HG03097 (cell line): ENCODE data around the gene BRF1.
"Not testable (repeated sequence)": the region's sequence is repeated elsewhere in the genome, so short reads cannot be mapped to it uniquely, and the experiment has no call there.

Experiments used
- ATAC-seq: cut with Tn5 transposase; IDR thresholded peaks from one replicate; pipeline ENCODE4 v1.9.1; 2021; ENCODE audit not compliant: unreplicated experiment, low FRiP score

BRF1 gene

GRCh38 chr14:105300542-105301102, at the start of gene BRF1:
Gene BRF1, minus strand, starts transcription at chr14:105301001. Its CDS starts 372 bp downstream, at chr14:105300629.
- ATAC-seq, result peak; percentile 73

DNA sequence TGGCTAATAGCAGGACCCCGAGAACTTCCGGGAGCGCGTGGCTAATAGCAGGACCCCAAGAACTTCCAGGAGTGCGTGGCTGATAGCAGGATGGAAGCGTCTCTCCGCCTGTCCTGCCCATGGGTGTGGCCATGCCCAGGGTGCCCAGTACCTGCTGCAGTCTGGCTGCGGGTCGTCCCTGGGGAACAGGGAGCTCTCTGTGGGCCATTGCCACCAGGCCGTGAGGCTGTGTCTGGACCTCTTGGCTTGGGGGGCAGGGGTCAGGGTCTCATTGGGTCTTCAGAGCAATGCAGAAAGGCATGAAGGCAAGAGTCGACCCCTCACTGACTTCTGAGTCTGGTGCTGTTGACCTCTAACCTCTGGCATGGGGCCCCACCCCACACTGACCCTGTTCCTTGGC, 49.2 kb upstream of the BRF1 start:
- no peak for ATAC-seq

DNA sequence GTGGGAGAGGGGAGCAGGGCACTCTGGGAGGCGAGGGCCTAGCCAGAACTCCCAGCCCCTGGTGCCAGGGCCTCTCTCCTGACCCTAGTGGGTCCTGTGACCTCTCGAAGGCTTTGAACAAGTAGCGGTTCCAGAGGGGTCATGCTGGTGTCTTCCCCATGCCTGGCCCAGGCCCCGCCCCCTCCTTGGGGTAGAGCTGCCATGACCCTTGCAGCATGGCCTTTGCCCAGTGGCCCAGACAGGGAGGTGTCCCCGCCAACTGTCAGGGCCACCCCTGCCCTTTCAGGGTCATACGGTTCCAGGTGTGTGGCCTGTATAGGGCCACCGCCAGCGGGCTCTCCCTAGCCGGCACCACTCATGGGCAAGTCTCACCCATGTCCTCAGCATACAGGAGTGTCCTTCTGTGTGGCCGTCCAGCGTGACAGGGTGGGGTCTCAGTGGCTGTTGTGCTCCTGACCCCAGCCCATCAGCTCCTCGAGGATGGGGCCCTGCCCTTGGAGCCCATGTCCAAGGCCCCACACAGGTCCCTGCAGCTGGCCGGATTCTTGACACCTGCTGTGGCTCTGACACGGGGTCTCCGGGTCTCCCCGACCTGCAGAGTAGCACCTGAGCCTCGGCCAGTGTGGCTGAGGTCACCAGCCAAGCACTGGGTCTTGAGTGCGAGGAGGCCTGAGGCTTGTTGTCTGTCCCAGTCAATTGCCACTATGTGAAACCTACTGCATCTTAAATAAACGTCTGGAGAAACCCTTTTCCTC, 48.3 kb upstream of the BRF1 start:
- ATAC-seq, result no peak

- no peak for ATAC-seq
Measured at GRCh38 chr14:105348169-105348944, 47.6 kb upstream of the BRF1 start.

DNA sequence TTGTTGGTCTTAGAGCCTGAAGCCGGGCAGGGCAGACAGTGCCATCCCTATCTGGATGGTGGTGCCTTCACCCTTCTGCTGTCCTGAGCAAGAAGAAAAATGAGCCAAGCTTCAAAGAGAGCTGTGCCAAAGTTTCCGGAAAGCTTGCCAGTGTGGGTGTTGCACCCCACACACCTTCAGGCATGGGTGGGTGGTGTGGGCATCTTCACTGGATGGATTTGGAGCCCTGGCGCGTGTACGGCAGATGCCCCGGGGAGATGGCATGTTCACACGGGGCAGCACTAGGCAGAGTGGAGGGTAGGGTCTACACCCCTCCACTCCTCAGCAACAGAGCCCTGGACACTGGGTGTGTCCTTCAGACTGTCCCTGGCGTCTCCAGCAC, 46.8 kb upstream of the BRF1 start:
- ATAC-seq, result no peak

GRCh38 chr14:105346876-105347586, 46.2 kb upstream of the BRF1 start:
- no peak for ATAC-seq

- ATAC-seq, result no peak
Measured at GRCh38 chr14:105346200-105346533, 45.4 kb upstream of the BRF1 start.

- no peak for ATAC-seq
Measured at GRCh38 chr14:105343194-105343593, 42.4 kb upstream of the BRF1 start.

DNA sequence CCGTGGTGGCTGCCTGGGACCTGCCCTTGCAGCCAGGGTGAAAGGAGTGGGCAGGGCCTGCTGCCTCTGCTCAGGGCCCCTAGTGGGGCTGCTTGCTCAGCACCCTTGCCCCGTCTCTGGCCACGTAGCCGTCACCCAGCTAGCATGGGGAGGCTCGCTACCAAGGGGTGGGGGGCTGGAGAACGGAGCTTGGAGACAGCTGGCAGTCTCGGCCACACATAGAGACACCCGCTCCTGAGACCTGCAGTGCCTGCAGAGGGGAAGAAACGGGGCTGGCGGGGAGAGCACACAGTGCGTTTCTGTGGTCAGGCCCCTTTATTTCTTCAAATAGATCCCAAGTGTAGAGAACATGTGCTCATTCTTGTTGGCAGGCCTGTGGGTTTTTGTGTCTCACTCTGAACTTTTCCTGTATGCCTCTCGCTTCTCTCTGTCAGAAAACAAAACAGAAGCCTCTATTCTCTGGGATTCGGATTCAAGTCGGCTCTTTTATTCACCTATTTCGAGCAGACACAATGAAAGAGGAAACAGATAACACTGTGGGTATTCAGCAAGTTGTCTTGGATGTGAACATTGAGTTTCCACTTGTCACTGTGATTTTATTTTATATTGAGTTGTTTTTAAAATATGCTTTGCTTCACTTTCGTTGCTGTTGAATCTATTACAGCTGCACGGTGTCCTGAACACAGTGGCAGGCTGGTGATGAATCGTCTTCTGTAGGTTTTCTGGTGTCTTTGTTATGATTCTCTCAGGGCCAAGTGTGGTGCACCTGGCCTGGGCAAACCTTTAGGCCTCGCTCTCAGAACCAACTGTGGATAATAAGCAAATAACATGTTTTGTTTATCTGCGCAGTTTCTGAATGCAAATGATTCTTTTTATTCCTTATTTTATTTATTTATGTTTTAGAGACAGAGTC, 40.3 kb upstream of the BRF1 start:
- ATAC-seq, result no peak

- no peak for ATAC-seq
Measured at GRCh38 chr14:105337966-105338741, 37.4 kb upstream of the BRF1 start.

GRCh38 chr14:105337433-105337832, 36.6 kb upstream of the BRF1 start:
- ATAC-seq, result no peak

GRCh38 chr14:105336477-105337287, 35.9 kb upstream of the BRF1 start:
- ATAC-seq, result no peak

- ATAC-seq, result no peak
Measured at GRCh38 chr14:105335735-105336476, 35.1 kb upstream of the BRF1 start.

DNA sequence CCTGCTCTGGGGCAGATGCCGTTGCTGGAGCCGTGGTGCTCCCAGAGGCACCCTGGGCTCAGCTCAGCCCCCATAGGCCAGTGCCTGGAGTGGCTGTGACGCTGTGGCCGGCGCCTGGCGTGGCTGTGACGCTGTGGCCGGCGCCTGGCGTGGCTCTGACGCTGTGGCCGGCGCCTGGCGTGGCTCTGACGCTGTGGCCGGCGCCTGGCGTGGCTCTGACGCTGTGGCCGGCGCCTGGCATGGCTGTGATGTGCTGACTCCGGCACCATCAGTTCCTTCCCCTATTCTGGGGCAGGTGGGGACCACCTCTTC, 34.4 kb upstream of the BRF1 start:
- ATAC-seq, result not testable (repeated sequence)

DNA sequence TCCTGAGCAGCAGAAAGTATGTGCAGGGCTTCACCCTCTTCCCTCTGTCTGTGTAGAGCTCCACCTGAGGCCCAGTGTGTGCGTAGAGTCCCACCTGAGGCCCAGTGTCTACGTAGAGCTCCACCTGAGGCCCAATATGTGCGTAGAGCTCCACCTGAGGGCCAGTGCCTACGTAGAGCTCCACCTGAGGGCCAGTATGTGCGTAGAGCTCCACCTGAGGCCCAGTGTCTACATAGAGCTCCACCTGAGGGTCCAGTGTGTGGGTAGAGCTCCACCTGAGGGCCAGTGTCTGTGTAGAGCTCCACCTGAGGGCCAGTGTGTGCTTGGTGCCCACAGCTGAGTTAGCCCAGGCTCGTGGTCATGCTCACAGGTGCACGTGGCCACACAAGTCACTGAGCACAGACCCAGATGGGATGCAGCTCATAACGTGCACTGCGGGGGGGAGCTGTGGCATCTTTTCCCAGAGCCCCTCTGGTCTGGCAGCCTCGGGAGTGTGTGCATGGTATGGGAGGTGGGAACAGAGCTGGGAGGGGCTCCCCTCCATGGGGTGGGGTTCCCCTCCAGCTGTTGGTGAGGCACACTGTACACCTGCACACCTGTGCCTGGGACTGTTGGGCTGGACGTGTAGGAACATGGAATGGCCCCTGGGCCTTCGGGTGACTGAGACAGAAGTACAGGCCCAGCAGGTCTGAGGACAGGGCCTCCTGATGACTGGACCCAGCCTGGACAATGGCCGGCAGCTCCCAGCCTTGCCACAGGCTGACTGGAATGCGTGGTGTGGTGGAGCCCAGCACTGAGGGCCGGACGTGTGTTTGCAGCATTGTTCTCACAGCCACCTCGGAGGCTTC, 33.8 kb upstream of the BRF1 start:
- no peak for ATAC-seq

- no peak for ATAC-seq
Measured at GRCh38 chr14:105333613-105334364, 33.0 kb upstream of the BRF1 start.
